HG03575 (cell line): Measurements from ENCODE around the gene RNASE9.
"Not testable (repeated sequence)": the region's sequence is repeated elsewhere in the genome, so short reads cannot be mapped to it uniquely, and the experiment has no call there.

Source experiments
- ATAC-seq: cut with Tn5 transposase; IDR thresholded peaks from one replicate; pipeline ENCODE4 v1.9.1; 2021; ENCODE audit not compliant: unreplicated experiment, insufficient number of reproducible peaks, low FRiP score; ENCODE audit errors: extremely low read depth

RNASE9 gene

DNA sequence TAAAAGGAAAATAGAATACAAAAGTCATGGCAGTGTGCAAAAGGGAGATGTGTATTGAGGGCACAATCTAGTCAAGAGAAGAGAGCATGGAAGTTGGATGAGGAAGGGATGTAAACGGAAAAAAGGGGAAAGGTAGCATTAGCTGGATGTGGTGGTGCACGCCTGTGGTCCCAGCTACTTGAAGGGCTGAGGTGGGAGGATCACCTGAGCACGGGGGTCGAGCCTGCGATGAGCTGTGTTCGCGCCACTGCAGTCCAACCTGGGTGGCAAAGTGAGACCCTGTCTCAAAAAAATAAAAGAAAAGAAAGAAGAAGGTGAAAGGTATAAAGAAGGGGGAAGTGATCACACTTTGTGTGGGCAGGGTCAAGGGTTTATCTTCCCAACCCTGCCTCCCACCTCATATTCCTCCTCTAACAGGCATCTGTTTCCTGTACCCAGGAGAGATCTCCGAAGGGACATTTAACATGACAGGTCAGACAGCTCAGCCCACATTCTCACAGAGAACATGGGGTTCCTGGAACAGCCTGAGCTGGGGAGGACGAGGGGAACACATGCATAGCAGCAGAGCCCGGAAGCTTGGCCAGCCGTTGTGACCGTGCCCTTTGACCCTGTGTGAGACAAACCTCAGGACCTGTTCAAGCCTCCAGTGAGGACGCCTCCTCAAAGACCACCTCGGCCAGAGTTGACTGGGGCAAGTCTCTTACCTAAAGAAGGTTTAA, 18.1 kb upstream of the RNASE9 start:
- ATAC-seq = no peak

DNA sequence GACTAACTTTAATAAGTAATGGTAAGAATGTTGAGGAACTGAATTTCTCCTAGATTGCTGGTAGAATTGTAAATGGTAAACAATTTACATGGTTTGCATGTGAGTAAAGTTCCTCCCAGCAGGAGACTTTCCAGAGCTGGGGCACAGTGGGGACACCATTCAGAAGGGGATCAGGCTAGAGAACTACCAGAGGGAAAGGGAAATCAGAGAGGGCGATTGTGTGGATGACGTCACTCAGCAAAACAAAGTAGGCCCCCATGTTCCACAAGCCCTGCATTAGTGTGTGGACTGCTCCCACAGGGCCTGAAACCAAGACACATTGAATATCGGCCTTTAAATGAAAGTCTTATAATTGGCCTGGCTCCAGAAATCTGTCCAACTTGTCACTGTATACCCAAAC, 17.5 kb upstream of the RNASE9 start:
- no peak for ATAC-seq

DNA sequence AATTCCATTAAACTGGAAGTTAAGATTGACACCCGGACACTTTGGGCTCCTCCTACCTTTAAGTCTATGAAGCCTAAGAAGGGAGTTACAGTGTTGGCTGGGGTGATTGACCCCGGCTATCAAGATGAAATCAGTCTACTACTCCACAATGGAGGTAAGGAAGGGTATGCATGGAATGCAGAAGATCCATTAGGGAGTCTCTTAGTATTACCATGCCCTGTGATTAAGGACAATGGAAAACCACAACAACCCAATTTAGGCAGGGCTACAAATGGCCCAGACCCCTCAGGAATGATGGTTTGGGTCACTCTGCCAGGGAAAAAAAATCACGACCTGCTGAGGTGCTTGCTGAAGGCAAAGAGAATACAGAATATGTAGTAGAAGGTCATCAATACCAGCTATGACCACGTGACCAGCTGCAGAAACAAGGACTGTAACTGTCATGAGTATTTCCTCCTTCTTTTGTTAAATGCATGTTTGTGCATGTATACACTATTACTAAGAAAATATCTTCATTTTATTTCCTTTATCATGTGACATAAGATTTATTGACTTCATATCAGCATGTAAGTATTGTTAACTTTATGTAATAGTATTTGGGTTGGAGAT, 11.6 kb upstream of the RNASE9 start:
- not testable (repeated sequence) for ATAC-seq

DNA sequence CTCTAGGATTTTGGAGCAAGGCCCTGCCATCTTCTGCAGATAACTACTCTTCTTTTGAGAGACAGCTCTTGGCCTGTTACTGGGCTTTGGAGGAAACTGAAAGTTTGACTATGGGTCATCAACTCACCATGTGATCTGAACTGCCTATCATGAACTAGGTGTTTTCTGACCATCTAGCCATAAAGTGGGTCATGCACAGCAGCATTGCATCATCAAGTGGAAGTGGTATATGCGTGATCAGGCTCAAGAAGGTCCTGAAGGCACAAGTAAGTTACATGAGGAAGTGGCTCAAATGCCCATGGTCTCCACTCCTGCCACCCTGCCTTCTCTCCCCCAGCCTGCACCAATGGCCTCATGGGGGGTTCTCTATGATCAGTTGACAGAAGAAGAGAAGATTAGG, 9.9 kb upstream of the RNASE9 start:
- not testable (repeated sequence) for ATAC-seq

DNA sequence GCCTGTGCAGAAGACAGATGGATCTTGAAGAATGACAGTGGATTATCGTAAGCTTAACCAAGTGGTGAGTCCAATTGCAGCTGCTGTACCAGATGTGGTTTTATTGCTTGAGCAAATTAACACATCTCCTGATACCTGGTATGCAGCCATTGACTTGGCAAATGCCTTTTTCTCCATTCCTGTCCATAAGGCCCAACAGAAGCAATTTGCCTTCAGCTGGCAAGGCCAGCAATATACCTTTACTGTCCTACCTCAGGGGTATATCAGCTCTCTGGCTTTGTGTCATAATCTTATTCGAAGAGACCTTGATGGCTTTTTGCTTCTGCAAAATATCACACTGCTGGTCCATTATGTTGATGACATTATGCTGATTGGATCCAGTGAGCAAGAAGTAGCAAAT, 9.0 kb upstream of the RNASE9 start:
- ATAC-seq = not testable (repeated sequence)

DNA sequence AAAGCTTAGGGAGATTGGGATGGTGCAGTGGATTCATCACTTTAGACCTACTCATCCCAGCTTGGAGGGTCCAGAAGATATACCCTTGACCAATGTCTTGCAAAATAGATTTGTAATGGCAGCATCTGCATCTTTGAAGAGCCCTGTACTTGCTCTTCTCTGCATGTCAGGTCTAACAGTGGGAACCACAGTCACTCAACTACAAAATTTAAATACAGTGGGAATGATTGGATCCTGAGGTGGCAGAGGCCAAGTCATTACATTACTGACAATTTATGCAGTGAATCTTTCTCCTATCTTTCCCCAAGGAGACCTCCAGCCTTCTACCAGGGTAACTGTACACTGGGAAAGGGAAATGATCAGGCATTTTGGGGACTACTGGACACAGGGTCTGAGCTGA, 8.2 kb upstream of the RNASE9 start:
- no peak for ATAC-seq

DNA sequence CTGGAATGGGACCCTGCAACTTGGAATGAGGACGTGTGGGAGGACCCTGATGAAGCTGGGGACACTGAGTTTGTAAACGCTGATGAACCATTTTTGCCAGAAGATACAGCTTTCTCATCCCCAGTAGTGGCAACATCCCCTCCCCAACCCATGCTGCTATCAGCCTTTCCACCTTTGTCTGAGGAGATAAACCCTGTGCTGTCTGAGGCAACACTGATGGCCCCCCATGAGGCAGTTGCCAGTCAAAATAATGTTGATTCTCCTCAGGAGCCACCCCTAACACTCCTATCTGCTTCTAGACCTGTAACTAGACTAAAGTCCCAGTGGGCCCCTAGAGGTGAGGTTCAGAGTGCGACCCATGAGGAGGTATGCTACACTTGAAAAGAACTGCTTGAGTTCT, 7.5 kb upstream of the RNASE9 start:
- ATAC-seq = no peak

DNA sequence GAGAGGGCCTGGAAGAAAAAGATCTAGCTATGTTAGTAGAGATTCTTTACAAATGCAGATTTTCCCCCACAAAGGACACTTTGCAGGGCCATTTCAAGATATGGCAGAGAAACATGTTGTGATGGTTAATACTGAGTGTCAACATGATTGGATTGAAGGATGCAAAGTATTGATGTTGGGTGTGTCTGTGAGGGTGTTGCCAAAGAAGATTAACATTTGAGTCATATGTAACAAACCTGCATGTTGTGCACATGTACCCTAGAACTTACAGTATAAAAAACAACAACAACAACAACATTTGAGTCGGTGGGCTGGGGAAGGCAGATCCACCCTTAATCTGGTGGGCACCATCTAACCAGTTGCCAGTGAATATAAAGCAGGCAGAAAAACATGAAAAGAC, 6.4 kb upstream of the RNASE9 start:
- not testable (repeated sequence) for ATAC-seq

DNA sequence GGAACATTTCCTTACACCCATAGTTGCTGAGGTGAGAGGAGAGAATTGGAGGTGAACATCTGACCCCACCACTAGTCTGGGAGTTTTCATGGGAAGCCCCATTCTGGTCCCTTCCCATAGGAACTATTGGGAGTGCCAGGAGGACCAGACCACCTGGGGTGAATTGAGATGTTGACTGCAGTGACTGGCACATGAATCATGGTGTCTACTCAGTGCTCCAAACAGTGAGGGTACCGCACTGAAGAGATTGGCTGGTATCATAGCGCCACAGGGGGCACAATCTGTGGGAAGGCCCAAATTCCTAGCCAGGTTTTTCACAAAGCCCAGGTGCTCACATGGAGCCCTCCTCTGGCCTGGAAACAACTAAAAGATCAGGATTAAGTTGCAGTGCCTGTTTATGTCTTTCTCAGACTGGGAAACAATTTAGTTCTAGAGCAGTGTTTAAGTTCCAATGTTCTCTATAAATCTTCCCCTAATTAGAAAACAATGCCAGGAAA, 3.7 kb upstream of the RNASE9 start:
- no peak for ATAC-seq

DNA sequence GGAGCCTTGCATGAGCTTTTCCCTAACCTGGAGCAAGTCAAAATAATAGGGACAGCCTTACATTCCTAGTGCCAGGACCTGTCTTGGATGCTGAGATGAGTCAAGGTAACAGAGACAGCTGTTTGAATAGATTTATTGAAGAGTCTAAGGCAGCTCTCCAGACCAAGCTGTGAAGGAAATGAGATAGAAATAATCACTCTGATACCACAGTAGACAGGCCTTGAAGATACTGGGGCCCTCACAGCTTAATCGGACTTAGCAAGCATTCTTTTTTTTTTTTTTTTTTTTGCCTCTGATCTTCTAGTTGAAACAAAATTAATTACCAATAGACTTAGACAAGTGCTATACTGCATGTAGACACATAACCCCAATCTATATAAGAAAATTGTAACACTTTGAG, 3.1 kb upstream of the RNASE9 start:
- ATAC-seq = no peak

DNA sequence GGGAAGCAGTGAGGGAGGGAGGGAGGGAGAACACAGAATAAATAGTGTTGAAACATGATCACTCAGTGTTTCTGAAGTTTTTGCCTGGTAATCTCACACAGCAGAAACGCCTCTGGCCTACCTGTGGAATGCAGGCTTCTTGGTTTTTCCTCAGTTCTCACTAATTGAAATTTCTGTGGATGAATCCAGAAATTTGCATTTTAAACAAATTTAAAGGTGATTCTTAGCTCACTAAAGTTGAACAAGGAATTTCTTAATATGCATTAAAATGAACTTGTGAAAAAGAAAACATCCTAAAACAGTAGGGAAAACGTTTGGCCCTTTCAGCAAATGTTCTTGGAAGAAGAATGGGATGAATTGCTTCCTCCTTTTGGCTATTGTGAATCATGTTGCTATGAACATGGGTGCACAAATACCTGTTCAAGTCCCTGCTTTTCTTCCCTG, 1.4 kb downstream of the RNASE9 start:
- no peak for ATAC-seq

DNA sequence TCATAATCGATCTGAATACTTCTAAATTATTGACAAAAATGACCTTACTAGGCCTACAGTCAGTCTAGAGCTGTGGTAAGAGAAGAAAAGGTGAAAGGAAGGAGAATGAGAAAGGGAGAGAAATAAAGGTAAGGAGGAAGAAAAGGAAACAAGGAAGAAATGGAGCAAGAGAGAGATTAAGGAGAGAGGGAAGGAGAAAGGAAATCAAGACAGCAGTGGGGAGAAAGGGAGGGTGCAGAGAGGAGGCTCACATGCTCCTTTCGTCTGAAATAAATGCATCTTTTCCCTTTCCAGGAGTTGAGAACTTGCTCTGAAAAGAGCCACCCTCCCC, 3.7 kb downstream of the RNASE9 start:
- ATAC-seq = no peak

DNA sequence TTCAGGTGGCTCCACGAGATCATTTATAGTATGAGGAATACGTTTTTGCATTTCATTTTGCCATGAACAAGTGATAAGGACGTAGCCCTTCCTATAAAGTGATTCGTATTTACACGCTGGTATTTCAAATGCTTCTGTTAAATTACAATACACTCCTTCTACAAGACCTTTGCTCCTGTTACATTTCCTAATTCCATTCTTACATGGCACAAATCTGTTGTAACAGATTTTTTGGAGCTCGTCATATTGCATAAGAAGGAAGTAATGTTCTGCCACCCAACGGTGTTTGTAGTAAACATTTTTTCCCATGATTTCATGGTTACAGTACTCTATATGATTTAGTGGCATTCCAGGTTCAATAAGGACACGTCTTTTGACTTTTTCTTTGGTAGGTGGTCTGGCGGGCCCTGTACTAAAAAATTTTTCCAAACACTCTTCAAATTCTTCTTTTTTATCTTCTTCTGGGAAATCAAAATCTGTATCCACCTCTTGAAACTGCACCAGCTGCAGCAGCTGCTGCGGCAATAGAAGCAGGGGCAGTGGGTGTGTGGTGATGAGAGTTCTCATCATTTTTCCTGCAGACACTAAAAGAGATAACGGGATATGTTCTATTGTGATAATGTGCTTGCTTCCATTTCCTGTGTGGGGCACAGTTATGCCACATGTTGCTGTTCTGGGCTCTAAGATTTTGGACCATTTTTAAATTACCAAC, 4.2 kb downstream of the RNASE9 start:
- no peak for ATAC-seq

DNA sequence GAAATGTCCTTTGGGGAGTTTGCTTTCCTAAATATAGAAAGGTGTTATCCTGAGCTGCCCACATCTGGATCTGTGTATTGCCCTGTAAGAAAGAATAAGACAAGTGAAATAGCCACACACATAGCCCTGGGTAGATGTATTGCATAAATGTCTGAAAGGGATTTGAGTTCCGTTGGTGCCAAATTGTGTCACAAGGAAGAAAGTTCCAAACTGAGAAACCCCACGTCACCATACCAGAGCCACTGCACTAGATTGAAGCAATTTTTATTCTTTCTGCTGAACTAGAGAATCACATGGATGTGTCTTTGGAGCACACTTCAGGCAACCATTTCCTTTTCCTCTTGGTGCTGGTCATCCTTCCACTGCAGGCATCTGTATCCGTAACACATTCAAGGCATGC, 5.0 kb downstream of the RNASE9 start:
- no peak for ATAC-seq

DNA sequence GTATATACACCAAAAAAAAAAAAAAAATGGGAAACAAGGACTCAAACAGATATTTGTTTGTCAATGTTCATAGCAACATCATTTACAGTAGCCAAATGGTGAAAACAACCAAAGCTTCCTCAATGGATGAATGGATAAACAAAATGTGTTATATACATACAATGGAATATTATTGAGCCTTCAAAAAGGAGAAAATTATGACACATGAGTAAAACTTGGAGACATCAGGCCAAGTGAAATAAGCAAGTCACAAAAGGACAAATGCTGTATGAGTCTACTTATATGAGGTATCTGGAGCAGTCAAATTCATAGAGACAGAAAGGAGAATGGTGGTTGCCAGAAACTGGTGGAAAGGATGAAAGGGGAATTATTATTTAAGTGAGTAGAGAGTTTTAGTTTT, 7.8 kb downstream of the RNASE9 start:
- ATAC-seq = no peak

DNA sequence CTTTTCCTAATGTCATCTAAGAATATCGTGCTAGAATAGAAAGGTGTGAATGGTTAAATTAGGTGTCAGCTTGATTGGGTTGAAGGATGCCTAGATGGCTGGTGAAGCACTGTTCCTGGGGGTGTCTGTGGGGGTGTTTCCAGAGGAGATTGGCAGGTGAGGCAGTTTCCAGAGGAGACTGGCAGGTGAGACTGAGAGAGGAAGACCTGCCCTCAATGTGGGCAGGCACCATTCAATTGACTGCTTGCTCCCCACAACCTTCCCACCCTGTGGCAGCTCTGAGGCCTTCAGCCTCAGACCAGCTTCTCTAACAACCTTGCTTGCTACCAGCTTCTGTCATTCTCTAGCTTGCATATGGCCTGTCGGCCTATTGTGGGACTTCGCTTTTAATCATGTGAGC, 9.2 kb downstream of the RNASE9 start:
- ATAC-seq = no peak

DNA sequence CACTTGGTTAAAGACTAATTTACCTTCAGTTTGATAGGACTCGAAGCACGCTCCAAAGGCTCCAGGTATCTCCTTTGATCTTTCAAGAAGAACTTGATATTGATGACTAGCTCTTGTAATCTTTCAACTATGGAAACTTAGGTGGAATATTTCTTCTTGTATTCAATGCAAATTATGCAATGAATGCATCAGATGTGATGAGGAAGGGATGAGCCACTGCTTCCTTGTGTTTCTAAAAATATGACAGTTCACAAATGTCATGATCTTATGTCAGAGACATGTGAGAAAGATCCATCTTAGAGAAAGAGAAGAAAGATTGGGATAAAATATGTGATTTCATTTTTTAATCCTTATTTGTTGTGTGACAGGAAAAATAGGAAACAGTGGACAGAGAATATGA, 9.9 kb downstream of the RNASE9 start:
- ATAC-seq = no peak

DNA sequence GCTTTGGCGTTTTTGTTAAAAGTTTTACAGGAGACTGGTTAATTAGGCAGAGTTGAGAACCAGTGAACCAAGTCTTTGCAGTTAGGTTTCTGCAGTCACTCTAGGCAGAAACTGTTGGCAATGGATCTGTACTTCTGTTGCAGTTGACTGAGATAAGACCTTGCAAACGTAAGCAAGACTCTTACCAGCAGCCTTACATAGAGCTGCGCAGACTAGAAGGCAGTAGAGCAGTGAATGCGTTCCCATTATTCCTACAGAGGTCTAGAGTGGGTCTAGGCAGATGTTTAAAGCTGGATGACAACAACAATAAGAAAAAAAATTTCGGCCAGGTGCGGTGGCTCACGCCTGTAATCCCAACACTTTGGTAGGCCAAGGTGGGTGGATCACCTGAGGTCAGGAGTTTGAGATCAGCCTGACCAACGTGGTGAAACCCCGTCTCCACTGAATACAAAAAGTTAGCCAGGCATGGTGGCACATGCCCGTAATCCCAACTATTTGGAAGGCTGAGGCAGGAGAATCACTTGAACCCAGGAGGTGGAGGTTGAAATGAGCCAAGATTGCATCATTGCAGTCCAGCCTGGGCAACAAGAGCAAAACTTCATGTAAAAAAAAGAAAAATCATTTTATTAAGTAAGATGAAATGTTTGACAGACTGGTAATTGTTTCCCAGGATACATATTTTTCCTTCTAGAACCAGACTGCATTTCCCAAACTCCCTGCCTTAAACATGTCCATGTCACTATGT, 12.3 kb downstream of the RNASE9 start:
- ATAC-seq = no peak

DNA sequence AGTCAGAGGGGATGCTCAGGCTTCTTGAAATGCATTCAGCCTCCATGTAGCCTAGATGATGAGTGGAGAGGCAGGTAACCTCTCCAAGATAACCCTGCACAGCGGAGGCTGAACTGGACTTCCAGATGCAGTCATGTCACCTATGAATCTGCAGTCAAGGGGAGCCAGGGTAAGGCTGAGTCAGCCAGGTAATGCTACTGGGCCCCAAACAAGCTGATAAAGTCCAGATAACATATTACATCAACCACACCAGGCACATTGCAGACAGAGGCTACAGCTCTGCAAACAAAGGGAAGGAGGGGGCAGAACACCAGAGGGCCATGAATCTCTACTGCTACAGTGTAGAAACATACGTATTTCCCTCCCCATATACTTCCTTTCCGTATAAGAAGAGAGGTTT, 14.0 kb downstream of the RNASE9 start:
- no peak for ATAC-seq

DNA sequence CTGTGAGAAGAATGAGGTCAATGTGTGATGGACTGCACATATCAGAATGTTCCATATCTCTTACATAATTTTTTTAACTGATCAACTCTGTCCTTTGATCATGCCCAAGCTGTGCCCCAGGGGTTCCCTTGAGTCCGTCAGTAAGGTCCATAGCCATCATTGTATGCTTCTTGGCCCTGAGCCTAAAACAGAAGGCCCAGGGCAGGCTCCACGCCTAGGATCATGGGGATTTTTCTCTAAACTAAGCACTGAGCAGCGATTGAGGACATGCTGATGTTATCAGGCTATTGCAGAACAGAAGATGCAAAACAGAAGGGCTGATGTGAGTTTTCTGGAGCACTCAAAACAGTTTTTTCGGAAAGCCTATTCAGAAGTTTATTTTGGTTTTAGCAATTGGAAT, 20.9 kb downstream of the RNASE9 start:
- ATAC-seq = no peak
